K562 (cell line): ENCODE data around the gene SCIN. TPM values are rescaled to one million over a fixed set of nuclear protein-coding genes. Genes with fewer than 3 reads are reported as not detected.
A peak's percentile ranks its signal among the peaks of the same experiment; 100 is the strongest.

Experiments
- FOXK2 ChIP-seq, 2 experiments: fragments of 450-650 bp; IDR thresholded peaks in 1 of 2; conservative IDR thresholded peaks in 1 of 2; 2 replicates each; pipeline ENCODE4 v1.6.1; 2016; ENCODE audit warnings: low read depth in 2 of 2, mild to moderate bottlenecking in 1 of 2
- GABPA ChIP-seq: fragments of 200-800 bp; sonication (Bioruptor generic); conservative IDR thresholded peaks from 2 replicates; pipeline ENCODE4 v1.6.1; 2016; ENCODE audit warnings: low read depth, missing genetic modification characterization, missing compliant biosample characterization
- HIVEP1 ChIP-seq: fragments of 250-450 bp; sonication (Bioruptor Pico); IDR thresholded peaks from 2 replicates; pipeline ENCODE4 v1.4.0; 2020; ENCODE audit warnings: mild to moderate bottlenecking
- KDM2B ChIP-seq: fragments of 250-450 bp; sonication (Bioruptor Pico); IDR thresholded peaks from 2 replicates; pipeline ENCODE4 v1.8.0; 2021; ENCODE audit warnings: mild to moderate bottlenecking, moderate library complexity
- KLF1 ChIP-seq: fragments of 450-650 bp; IDR thresholded peaks from 2 replicates; pipeline ENCODE4 v1.6.1; 2016; ENCODE audit warnings: missing genetic modification characterization, missing compliant biosample characterization
- MYNN ChIP-seq, 2 experiments: sonication (generic); formaldehyde crosslinking in 1 of 2; IDR thresholded peaks; 2 replicates each; pipeline versions ENCODE4 v1.5.0 to v1.6.1; 2016 to 2020; ENCODE audit warnings: antibody characterized with exemption in 1 of 2, missing genetic modification reagents in 1 of 2
- NBN ChIP-seq: fragments of 450-650 bp; IDR thresholded peaks from 2 replicates; pipeline ENCODE4 v1.6.1; 2016; ENCODE audit warnings: low read depth, mild to moderate bottlenecking
- NCOA6 ChIP-seq: fragments of 450-650 bp; IDR thresholded peaks from 2 replicates; pipeline ENCODE4 v1.6.1; 2017; ENCODE audit warnings: mild to moderate bottlenecking
- RB1 ChIP-seq: fragments of 450-650 bp; IDR thresholded peaks from 2 replicates; pipeline ENCODE4 v1.6.1; 2017; ENCODE audit warnings: low read depth, mild to moderate bottlenecking
- RBM39 ChIP-seq: fragments of 200-400 bp; formaldehyde crosslinking; optimal IDR thresholded peaks from 2 replicates; pipeline ENCODE3; 2018; ENCODE audit warnings: low read depth, low read length
- ZBTB7A ChIP-seq: IDR thresholded peaks from 2 replicates; pipeline ENCODE4 v1.6.1; 2011; ENCODE audit warnings: low read depth, mild to moderate bottlenecking, low read length, moderate library complexity, borderline replicate concordance; ENCODE audit not compliant: control insufficient read depth
- ZKSCAN8 ChIP-seq: fragments of 200-800 bp; sonication (Bioruptor generic); IDR thresholded peaks from 2 replicates; pipeline ENCODE4 v1.6.1; 2016; ENCODE audit warnings: missing genetic modification characterization, missing compliant biosample characterization
- polyA plus RNA-seq, 8 experiments: library from polyadenylated mRNA; depleted of rRNA in 4 of 8; stranded (reverse) in 5 of 8; unstranded in 3 of 8; fragments of >200 nt; fragmentation: Nextera tagmentation in 2 of 8; fragmentation: Illumina TruSeq in 1 of 8; extraction: Ambion mirVana in 2 of 8; extraction: Trizol in 1 of 8; gene quantifications; 2 replicates each; pipeline versions ENCODE4 v1.2.1 to v1.2.3, GENCODE V29; 2011 to 2014; ENCODE audit warnings: inconsistent platforms in 1 of 8, missing spikeins in 1 of 8
- total RNA-seq, 7 experiments: library from RNA; depleted of rRNA in 6 of 7; stranded (reverse); fragments of >200 nt in 6 of 7; fragmentation: Illumina TruSeq in 2 of 7; extraction: Trizol in 2 of 7; gene quantifications; 2 replicates each; pipeline versions ENCODE4 v1.2.1 to v1.2.3, GENCODE V29; 2011 to 2021; ENCODE audit warnings: low replicate concordance in 1 of 7
- TF ChIP-seq, protein P1 (sequence below): sonication (generic); formaldehyde crosslinking; IDR thresholded peaks from 2 replicates; pipeline ENCODE4 v1.8.0; 2023; ENCODE audit warnings: missing genetic modification reagents, mild to moderate bottlenecking, borderline replicate concordance
- TF ChIP-seq, protein P2 (sequence below): fragments of 450-650 bp; formaldehyde crosslinking; IDR thresholded peaks from 2 replicates; pipeline ENCODE4 v1.4.0; 2020; ENCODE audit warnings: mild to moderate bottlenecking, moderate library complexity
- TF ChIP-seq, protein P3 (sequence below): fragments of 450-650 bp; conservative IDR thresholded peaks from 2 replicates; pipeline ENCODE4 v1.6.1; 2016; ENCODE audit warnings: missing genetic modification characterization, low read depth, mild to moderate bottlenecking, missing compliant biosample characterization, moderate library complexity
- TF ChIP-seq, protein P4 (sequence below): sonication (generic); formaldehyde crosslinking; IDR thresholded peaks from 2 replicates; pipeline ENCODE4 v1.8.0; 2022; ENCODE audit warnings: missing genetic modification reagents, mild to moderate bottlenecking, borderline replicate concordance

Gene SCIN
- total and polyA plus RNA-seq, 9 of the 15 experiments (the other 6 are each of a cell fraction or from before 2014, with no cell fraction given) = 0.67 to 18.2 (median 10.6) TPM

DNA sequence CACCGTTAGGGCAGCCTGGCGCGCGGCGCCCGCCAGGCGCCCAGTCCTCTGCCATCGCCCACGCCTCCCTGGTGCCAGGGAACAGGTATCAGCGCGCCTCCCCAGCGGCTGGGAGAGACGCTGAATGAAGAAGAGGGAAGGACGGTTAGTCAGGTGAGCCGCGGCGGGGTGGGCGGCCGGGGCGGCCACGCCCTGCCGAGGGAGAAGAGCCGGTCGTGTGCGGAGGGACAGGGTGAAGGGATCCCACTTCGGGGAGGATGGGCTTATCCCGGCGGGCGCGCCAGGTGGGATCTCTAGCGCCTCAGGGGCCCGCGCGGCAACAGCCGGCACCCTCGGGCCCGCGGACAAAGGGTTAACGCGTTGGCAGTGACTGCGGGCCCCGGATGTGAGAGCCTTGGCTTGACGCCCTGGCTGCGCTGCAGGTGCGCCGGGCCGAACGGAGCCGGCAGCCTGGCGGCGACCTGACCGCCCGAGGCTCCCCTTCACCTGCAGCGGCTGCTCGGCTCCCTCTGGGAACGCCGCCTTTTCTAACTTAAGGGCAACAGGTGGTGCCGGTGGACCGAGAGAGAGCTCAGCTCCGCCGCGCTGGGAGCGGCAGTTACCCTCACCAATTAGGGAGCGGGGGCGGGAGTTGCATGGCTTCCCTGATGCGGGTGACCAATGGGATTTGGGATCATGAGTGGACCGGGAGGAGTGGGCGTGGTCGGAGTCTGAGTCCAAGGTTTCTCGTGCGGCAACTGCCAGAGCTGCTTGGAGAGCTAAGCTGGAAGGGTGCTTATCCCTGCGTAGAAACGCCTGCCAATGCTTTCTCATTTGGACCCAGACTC lies 116.6 kb downstream of the SCIN start, which contains the start of gene ARL4A (continued):
- TF ChIP-seq, protein P1, sequence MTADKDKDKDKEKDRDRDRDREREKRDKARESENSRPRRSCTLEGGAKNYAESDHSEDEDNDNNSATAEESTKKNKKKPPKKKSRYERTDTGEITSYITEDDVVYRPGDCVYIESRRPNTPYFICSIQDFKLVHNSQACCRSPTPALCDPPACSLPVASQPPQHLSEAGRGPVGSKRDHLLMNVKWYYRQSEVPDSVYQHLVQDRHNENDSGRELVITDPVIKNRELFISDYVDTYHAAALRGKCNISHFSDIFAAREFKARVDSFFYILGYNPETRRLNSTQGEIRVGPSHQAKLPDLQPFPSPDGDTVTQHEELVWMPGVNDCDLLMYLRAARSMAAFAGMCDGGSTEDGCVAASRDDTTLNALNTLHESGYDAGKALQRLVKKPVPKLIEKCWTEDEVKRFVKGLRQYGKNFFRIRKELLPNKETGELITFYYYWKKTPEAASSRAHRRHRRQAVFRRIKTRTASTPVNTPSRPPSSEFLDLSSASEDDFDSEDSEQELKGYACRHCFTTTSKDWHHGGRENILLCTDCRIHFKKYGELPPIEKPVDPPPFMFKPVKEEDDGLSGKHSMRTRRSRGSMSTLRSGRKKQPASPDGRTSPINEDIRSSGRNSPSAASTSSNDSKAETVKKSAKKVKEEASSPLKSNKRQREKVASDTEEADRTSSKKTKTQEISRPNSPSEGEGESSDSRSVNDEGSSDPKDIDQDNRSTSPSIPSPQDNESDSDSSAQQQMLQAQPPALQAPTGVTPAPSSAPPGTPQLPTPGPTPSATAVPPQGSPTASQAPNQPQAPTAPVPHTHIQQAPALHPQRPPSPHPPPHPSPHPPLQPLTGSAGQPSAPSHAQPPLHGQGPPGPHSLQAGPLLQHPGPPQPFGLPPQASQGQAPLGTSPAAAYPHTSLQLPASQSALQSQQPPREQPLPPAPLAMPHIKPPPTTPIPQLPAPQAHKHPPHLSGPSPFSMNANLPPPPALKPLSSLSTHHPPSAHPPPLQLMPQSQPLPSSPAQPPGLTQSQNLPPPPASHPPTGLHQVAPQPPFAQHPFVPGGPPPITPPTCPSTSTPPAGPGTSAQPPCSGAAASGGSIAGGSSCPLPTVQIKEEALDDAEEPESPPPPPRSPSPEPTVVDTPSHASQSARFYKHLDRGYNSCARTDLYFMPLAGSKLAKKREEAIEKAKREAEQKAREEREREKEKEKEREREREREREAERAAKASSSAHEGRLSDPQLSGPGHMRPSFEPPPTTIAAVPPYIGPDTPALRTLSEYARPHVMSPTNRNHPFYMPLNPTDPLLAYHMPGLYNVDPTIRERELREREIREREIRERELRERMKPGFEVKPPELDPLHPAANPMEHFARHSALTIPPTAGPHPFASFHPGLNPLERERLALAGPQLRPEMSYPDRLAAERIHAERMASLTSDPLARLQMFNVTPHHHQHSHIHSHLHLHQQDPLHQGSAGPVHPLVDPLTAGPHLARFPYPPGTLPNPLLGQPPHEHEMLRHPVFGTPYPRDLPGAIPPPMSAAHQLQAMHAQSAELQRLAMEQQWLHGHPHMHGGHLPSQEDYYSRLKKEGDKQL (CRISPR knock-in tag) = no peak
- TF ChIP-seq MYNN (IDR thresholded peaks at IDR 0.05) (peak; percentile 61; the same call in 1 of the 2 replicates), MYNN (CRISPR knock-in tag; IDR thresholded peaks at IDR 0.05) (no peak), ZKSCAN8 (CRISPR knock-in tag) (no peak), HIVEP1 (no peak), KLF1 (peak; percentile 43; the same call in 1 of the 2 replicates), RBM39 (no peak), NBN (no peak; the same call in 1 of the 2 replicates), FOXK2 (conservative IDR thresholded peaks at IDR 0.05 in 1 of 2, IDR thresholded peaks at IDR 0.05 in 1 of 2; ENCODE audit: low read depth in 2 of 2) (peak in 1 of 2 experiments; percentile 39; a peak in 1 of 4 replicates), NCOA6 (no peak), ZBTB7A (no peak), KDM2B (CRISPR knock-in tag) (no peak), GABPA (tag) (no peak; the same call in 1 of the 2 replicates), RB1 (peak; percentile 65; the same call in 1 of the 2 replicates)
- TF ChIP-seq, protein P2, sequence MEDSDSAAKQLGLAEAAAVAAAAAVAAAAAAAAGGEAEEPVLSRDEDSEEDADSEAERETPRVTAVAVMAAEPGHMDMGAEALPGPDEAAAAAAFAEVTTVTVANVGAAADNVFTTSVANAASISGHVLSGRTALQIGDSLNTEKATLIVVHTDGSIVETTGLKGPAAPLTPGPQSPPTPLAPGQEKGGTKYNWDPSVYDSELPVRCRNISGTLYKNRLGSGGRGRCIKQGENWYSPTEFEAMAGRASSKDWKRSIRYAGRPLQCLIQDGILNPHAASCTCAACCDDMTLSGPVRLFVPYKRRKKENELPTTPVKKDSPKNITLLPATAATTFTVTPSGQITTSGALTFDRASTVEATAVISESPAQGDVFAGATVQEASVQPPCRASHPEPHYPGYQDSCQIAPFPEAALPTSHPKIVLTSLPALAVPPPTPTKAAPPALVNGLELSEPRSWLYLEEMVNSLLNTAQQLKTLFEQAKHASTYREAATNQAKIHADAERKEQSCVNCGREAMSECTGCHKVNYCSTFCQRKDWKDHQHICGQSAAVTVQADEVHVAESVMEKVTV = peak; percentile 91
- TF ChIP-seq, protein P3, sequence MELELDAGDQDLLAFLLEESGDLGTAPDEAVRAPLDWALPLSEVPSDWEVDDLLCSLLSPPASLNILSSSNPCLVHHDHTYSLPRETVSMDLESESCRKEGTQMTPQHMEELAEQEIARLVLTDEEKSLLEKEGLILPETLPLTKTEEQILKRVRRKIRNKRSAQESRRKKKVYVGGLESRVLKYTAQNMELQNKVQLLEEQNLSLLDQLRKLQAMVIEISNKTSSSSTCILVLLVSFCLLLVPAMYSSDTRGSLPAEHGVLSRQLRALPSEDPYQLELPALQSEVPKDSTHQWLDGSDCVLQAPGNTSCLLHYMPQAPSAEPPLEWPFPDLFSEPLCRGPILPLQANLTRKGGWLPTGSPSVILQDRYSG = no peak
- TF ChIP-seq, protein P4, sequence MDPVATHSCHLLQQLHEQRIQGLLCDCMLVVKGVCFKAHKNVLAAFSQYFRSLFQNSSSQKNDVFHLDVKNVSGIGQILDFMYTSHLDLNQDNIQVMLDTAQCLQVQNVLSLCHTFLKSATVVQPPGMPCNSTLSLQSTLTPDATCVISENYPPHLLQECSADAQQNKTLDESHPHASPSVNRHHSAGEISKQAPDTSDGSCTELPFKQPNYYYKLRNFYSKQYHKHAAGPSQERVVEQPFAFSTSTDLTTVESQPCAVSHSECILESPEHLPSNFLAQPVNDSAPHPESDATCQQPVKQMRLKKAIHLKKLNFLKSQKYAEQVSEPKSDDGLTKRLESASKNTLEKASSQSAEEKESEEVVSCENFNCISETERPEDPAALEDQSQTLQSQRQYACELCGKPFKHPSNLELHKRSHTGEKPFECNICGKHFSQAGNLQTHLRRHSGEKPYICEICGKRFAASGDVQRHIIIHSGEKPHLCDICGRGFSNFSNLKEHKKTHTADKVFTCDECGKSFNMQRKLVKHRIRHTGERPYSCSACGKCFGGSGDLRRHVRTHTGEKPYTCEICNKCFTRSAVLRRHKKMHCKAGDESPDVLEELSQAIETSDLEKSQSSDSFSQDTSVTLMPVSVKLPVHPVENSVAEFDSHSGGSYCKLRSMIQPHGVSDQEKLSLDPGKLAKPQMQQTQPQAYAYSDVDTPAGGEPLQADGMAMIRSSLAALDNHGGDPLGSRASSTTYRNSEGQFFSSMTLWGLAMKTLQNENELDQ (CRISPR knock-in tag) = no peak
